A673 (cell line): ENCODE data around the gene PHRF1.

Source experiments
- EZH2 ChIP-seq: fragments of 200-600 bp; sonication (generic); IDR thresholded peaks from 2 replicates; pipeline ENCODE4 v1.6.1; 2017; ENCODE audit warnings: borderline replicate concordance, low read depth, mild to moderate bottlenecking, mixed read lengths, antibody characterized with exemption, low read length; ENCODE audit not compliant: poor library complexity, severe bottlenecking
- TF ChIP-seq, protein P1 (sequence below): fragments of 300-800, 200-600 bp; sonication (generic); conservative IDR thresholded peaks from 2 replicates; pipeline ENCODE4 v1.5.1; 2017; ENCODE audit warnings: low read depth, mild to moderate bottlenecking, antibody characterized with exemption, low read length, moderate library complexity, mixed read lengths

DNA sequence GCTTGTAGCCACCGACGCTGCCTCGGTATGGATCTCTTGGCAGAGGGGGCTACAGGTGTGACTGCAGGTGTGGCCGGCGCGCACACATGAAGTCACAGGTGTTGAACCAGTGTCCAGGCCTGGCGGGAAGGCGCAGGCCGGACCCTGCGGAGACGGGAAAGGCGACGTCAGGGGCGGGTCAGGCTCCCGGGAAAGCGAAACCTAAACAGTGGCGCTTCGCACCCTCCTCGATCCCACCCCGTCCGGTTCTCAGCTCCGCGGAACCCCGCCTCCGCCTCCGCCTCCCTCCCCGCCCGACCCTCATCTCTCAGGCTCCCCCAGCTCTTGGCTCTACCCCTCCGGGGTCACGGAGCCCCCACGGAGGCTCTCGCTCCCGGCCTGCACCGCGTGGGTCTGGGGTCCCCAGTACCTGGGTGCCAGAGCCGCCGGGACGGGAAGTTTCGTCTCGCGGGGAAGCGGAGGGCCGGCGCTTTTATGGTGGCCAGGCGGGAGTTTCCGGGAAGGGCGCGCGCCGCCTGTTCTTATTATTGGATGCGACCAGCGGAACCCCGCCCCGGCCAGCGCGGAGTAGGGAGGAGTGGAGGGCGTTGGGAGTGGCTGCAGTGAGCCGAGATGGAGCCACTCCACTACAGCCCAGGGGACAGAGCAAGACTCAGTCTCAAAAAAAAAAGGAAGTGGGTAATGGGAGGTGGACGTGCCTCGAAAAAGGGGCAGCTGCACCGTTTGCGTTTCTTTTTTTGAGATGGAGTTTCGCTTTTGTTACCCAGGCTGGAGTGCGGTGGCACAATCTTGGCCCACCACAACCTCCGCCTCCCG is 39.4 kb downstream of the PHRF1 start, which contains the start of gene IRF7:
- TF ChIP-seq, protein P1, sequence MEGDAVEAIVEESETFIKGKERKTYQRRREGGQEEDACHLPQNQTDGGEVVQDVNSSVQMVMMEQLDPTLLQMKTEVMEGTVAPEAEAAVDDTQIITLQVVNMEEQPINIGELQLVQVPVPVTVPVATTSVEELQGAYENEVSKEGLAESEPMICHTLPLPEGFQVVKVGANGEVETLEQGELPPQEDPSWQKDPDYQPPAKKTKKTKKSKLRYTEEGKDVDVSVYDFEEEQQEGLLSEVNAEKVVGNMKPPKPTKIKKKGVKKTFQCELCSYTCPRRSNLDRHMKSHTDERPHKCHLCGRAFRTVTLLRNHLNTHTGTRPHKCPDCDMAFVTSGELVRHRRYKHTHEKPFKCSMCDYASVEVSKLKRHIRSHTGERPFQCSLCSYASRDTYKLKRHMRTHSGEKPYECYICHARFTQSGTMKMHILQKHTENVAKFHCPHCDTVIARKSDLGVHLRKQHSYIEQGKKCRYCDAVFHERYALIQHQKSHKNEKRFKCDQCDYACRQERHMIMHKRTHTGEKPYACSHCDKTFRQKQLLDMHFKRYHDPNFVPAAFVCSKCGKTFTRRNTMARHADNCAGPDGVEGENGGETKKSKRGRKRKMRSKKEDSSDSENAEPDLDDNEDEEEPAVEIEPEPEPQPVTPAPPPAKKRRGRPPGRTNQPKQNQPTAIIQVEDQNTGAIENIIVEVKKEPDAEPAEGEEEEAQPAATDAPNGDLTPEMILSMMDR = no peak
- TF ChIP-seq EZH2 = no peak
